Neural cell (in vitro differentiated cells): Measurements from ENCODE around the gene OTUD3. TPM values are rescaled to one million over a fixed set of nuclear protein-coding genes. Genes with fewer than 3 reads are reported as not detected.

Source experiments
- H2AFZ ChIP-seq: fragments of 200-600, 300-800 bp; sonication (generic), shearing (Covaris generic); 2 replicates; pipeline ENCODE4 v1.6.0; 2014; ENCODE audit warnings: low read depth, mild to moderate bottlenecking, antibody characterized with exemption, low read length, moderate library complexity
- H3F3A ChIP-seq: fragments of 200-600 bp; shearing (Covaris generic); 2 replicates; pipeline ENCODE4 v1.6.1; 2016; ENCODE audit warnings: mild to moderate bottlenecking, moderate library complexity, mixed read lengths, antibody characterized with exemption, low read length; ENCODE audit not compliant: insufficient read depth, poor library complexity, severe bottlenecking
- H3K27ac ChIP-seq: fragments of 200-600, 300-800 bp; sonication (generic), shearing (Covaris generic); 2 replicates; pipeline ENCODE4 v1.5.1; 2014; ENCODE audit warnings: mild to moderate bottlenecking, low read length, moderate library complexity
- H3K27me3 ChIP-seq: fragments of 300-800, 200-600 bp; sonication (generic), shearing (Covaris generic); 2 replicates; pipeline ENCODE4 v1.6.0; 2014; ENCODE audit warnings: mild to moderate bottlenecking, low read depth, low read length, moderate library complexity; ENCODE audit not compliant: insufficient read depth
- H3K36me3 ChIP-seq: fragments of 300-800, 200-600 bp; sonication (generic), shearing (Covaris generic); 2 replicates; pipeline ENCODE4 v1.5.1; 2014; ENCODE audit warnings: mild to moderate bottlenecking, antibody characterized with exemption, low read length, moderate library complexity; ENCODE audit not compliant: insufficient read depth
- H3K4me2 ChIP-seq: fragments of 300-800, 200-600 bp; sonication (generic), shearing (Covaris generic); 2 replicates; pipeline ENCODE4 v1.6.0; 2014; ENCODE audit warnings: mild to moderate bottlenecking, low read length
- H3K4me3 ChIP-seq: fragments of 300-800, 200-600 bp; sonication (generic), shearing (Covaris generic); 2 replicates; pipeline ENCODE4 v1.5.1; 2014; ENCODE audit warnings: mild to moderate bottlenecking, low read length, moderate library complexity
- H3K79me2 ChIP-seq: fragments of 200-600 bp; shearing (Covaris generic); replicated peaks from 2 replicates; pipeline ENCODE4 v1.6.0; 2014; ENCODE audit warnings: mild to moderate bottlenecking, low read length, moderate library complexity; ENCODE audit not compliant: insufficient read depth
- H3K9ac ChIP-seq: fragments of 300-800, 200-600 bp; sonication (generic), shearing (Covaris generic); 2 replicates; pipeline ENCODE4 v1.6.1; 2016; ENCODE audit warnings: mild to moderate bottlenecking, low read length, mixed read lengths
- H3K9me2 ChIP-seq: fragments of 200-600 bp; shearing (Covaris generic); 2 replicates; pipeline ENCODE4 v1.6.1; 2016; ENCODE audit warnings: mild to moderate bottlenecking, low read length, mixed read lengths; ENCODE audit not compliant: insufficient read depth
- H3K9me3 ChIP-seq: fragments of 200-600, 300-800 bp; sonication (generic), shearing (Covaris generic); 2 replicates; pipeline ENCODE4 v1.6.1; 2016; ENCODE audit warnings: mild to moderate bottlenecking, mixed run types, low read length, moderate library complexity, mixed read lengths
- H4K20me1 ChIP-seq: fragments of 200-600 bp; shearing (Covaris generic); 2 replicates; pipeline ENCODE4 v1.6.1; 2016; ENCODE audit warnings: mild to moderate bottlenecking, mixed run types; ENCODE audit not compliant: insufficient read depth
- CTCF ChIP-seq: fragments of 450-650 bp; IDR thresholded peaks from 2 replicates; pipeline ENCODE4 v1.5.1; 2014; ENCODE audit warnings: antibody characterized with exemption, mild to moderate bottlenecking, moderate library complexity; ENCODE audit not compliant: poor library complexity, severe bottlenecking
- EP300 ChIP-seq: fragments of 450-650 bp; conservative IDR thresholded peaks from 2 replicates; pipeline ENCODE4 v1.6.1; 2014; ENCODE audit warnings: antibody characterized with exemption, mild to moderate bottlenecking, moderate library complexity; ENCODE audit not compliant: poor library complexity, severe bottlenecking
- EZH2 ChIP-seq: fragments of 200-600, 300-800 bp; shearing (Covaris generic), sonication (generic); IDR thresholded peaks from 2 replicates; pipeline ENCODE4 v1.6.1; 2014; ENCODE audit warnings: antibody characterized with exemption, low read length, borderline replicate concordance, mild to moderate bottlenecking; ENCODE audit not compliant: insufficient read depth, poor library complexity, severe bottlenecking
- MXI1 ChIP-seq: fragments of 450-650 bp; conservative IDR thresholded peaks from 2 replicates; pipeline ENCODE4 v1.6.1; 2014; ENCODE audit warnings: antibody characterized with exemption, mild to moderate bottlenecking; ENCODE audit not compliant: poor library complexity, severe bottlenecking
- POLR2AphosphoS5 ChIP-seq: IDR thresholded peaks from 2 replicates; pipeline ENCODE4 v1.6.1; 2012
- RAD21 ChIP-seq: fragments of 450-650 bp; conservative IDR thresholded peaks from 2 replicates; pipeline ENCODE4 v1.6.1; 2014; ENCODE audit warnings: antibody characterized with exemption, mild to moderate bottlenecking, moderate library complexity
- REST ChIP-seq: IDR thresholded peaks from 2 replicates; pipeline ENCODE4 v1.6.1; 2012; ENCODE audit warnings: borderline replicate concordance
- SMC3 ChIP-seq: fragments of 450-650 bp; conservative IDR thresholded peaks from 2 replicates; pipeline ENCODE4 v1.6.1; 2014; ENCODE audit warnings: antibody characterized with exemption, mild to moderate bottlenecking, moderate library complexity; ENCODE audit not compliant: poor library complexity
- TAF1 ChIP-seq: IDR thresholded peaks from 2 replicates; pipeline ENCODE4 v1.6.1; 2012; ENCODE audit warnings: low read depth
- polyA plus RNA-seq: library from polyadenylated mRNA; depleted of rRNA; stranded (reverse); fragments of >200 nt; gene quantifications from 2 replicates; pipeline ENCODE4 v1.2.3, GENCODE V29; 2014

The OTUD3 gene
- polyA plus RNA-seq, 1 donor from 2014 or later, result 24.0 TPM

GRCh38 chr1:19941206-19941568 is 59.0 kb downstream of the OTUD3 start:
- H3K27me3 ChIP-seq, result no peaks in the 10 kb centered on the region
- H2AFZ ChIP-seq, result no peak overlapping the region
- peak overlapping the region; percentile 45 for H3K9ac ChIP-seq
- H3K79me2 ChIP-seq, result no peaks in the 10 kb centered on the region
- H3F3A ChIP-seq, result no peaks in the 10 kb centered on the region
- TF ChIP-seq EZH2 (no peak), RAD21 (no peak), REST (no peak), MXI1 (no peak), SMC3 (no peak), CTCF (no peak), TAF1 (no peak), POLR2AphosphoS5 (no peak), EP300 (no peak)
- H3K4me2 ChIP-seq, result no peak overlapping the region
- no peaks in the 10 kb centered on the region for H3K9me2 ChIP-seq
- H3K9me3 ChIP-seq, result no peaks in the 10 kb centered on the region
- H4K20me1 ChIP-seq, result no peaks in the 10 kb centered on the region
- H3K36me3 ChIP-seq, result no peaks in the 10 kb centered on the region
- H3K27ac ChIP-seq, result peak overlapping the region; percentile 94
- H3K4me3 ChIP-seq, result peak overlapping the region; percentile 44

GRCh38 chr1:19942088-19942487 is 59.9 kb downstream of the OTUD3 start:
- no peaks in the 10 kb centered on the region for H3K27me3 ChIP-seq
- no peak overlapping the region for H2AFZ ChIP-seq
- H3K9ac ChIP-seq, result peak overlapping the region; percentile 45
- H4K20me1 ChIP-seq, result no peaks in the 10 kb centered on the region
- H3K79me2 ChIP-seq, result no peaks in the 10 kb centered on the region
- no peaks in the 10 kb centered on the region for H3K9me2 ChIP-seq
- H3K27ac ChIP-seq, result peak overlapping the region; percentile 94
- no peaks in the 10 kb centered on the region for H3K36me3 ChIP-seq
- H3K4me3 ChIP-seq, result no peak overlapping the region
- no peak overlapping the region for H3K4me2 ChIP-seq
- TF ChIP-seq SMC3 (no peak), POLR2AphosphoS5 (no peak), REST (no peak), RAD21 (no peak), MXI1 (no peak), TAF1 (no peak), EZH2 (no peak), EP300 (no peak), CTCF (no peak)
- no peaks in the 10 kb centered on the region for H3K9me3 ChIP-seq
- H3F3A ChIP-seq, result no peaks in the 10 kb centered on the region
